Astrocyte of the spinal cord (primary cell): Measurements from ENCODE around the gene C14orf132.
A peak's percentile ranks its signal among the peaks of the same experiment; 100 is the strongest.

Experiments
- DNase-seq: peaks from one replicate; pipeline ENCODE4 v3.0.0; 2011; ENCODE audit warnings: low read depth, low spot score
- H3K4me3 ChIP-seq: 2 replicates; pipeline ENCODE4 v1.5.1; 2011; ENCODE audit warnings: low read depth, mild to moderate bottlenecking, low read length, moderate library complexity
- in situ Hi-C: cut with HindIII; loops from 2 replicates; pipeline ENCODE4 v1.10.0; 2017; ENCODE audit warnings: low sequenced_read_pairs
- TF ChIP-seq, protein P1 (sequence below): IDR thresholded peaks from 2 replicates; pipeline ENCODE4 v1.5.1; 2012; ENCODE audit warnings: low read depth, mild to moderate bottlenecking, low read length, inconsistent platforms

The C14orf132 gene

DNA sequence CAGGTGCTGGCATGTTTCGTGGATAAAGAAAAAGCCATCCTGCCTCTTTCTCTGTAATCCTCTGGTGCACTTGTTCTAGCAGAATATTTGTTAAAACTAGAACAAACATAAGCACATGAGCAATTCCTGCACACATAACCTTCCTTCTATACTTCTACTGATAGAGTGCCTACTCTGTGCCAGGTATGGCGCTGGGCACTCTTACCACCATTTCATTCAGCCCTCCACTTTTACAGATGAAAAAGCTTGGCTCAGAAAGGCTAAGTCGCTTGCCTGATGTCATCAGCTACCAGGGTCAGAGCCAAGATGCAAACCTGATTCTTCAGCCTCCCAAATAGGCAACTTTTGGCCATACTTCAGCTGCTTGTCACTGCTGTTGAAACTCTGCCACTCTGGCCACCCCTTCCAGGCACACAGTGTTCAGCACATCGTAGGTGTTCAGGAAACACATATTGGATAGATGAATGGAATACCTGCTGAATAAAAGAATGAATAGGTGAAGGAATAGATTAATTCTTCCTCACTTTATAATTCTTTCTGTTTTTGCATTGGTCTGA lies 10.0 kb upstream of the C14orf132 start:
- in situ Hi-C loops = no loop called here
- no peak overlapping the region for H3K4me3 ChIP-seq
- no peak for DNase-seq
- TF ChIP-seq, protein P1, sequence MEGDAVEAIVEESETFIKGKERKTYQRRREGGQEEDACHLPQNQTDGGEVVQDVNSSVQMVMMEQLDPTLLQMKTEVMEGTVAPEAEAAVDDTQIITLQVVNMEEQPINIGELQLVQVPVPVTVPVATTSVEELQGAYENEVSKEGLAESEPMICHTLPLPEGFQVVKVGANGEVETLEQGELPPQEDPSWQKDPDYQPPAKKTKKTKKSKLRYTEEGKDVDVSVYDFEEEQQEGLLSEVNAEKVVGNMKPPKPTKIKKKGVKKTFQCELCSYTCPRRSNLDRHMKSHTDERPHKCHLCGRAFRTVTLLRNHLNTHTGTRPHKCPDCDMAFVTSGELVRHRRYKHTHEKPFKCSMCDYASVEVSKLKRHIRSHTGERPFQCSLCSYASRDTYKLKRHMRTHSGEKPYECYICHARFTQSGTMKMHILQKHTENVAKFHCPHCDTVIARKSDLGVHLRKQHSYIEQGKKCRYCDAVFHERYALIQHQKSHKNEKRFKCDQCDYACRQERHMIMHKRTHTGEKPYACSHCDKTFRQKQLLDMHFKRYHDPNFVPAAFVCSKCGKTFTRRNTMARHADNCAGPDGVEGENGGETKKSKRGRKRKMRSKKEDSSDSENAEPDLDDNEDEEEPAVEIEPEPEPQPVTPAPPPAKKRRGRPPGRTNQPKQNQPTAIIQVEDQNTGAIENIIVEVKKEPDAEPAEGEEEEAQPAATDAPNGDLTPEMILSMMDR = no peak

DNA sequence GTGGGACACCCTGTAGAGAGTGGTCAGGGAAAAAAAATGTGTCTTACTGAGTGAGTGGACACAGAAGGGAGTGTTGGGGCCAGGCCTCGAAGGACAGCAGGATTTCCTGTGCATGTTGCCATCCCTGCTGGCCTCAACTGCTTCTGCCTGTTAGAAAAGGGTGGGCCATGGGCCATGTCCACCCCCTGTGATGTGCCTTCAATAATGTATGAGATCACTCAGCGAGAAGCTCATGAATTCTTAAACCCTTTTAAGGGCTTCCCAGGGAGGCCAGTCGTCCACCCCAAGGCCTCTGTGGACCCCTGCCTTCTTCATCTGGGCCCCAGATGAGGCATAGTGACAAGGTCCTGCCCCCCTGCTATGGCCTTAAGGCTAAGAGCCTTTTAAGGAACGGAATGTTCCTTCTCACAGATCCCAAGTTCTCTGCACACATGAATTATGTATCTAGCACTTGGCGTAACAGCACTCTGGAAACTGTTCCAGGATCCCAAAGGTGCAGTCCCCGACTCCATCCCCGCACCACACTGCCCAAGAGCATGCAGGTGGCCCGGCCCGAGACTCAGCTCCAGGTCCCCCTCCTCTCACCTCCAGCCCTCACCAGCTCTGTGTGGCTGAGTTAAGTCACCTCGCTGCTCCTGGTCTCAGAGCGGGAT lies 8.9 kb upstream of the C14orf132 start:
- H3K4me3 ChIP-seq = no peak overlapping the region
- TF ChIP-seq, protein P1 = no peak
- in situ Hi-C loops = no loop called here

DNA sequence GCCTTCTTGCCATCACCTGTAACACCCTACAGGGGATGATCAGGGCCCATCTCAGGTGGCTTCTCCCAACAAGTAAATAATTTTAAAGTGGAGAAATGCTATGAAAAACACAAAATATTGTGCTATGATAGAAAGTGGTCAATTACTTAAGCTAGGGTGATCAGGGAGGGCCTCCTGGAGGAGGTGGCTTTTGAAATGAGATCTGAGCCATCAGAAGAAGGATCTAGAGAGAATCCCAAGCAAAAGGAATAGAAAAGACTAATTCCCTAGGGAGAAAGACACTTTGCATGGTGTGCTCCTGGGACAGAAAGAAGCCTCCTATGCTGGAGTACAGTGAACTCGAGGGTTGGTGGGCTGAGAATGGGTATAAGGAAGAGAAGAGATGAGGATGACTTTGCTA lies 7.5 kb upstream of the C14orf132 start:
- H3K4me3 ChIP-seq = no peak overlapping the region
- DNase-seq = no peak
- in situ Hi-C loops = no loop called here
- TF ChIP-seq, protein P1 = no peak

More for the DNA sequence above, 8.9 kb upstream of the C14orf132 start:
- DNase-seq = no peak

DNA sequence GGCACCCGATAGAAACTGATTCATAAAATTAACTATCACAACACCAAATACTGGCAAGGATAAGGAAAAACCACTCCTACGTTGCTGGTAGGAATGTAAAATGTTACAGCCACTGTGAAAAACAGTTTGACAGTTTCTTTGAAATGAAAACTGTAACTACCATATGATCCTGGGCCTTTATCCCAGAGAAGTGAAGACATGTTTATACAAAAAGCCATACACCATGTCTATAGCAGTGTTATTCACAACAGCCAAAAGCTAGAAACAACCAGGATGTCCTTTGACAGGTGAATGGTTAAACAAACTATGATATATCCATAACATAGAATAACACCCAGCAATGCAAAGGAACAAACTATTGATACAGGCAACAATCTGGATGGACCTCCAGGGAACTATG lies 3.7 kb upstream of the C14orf132 start:
- DNase-seq = no peak
- TF ChIP-seq, protein P1 = no peak

DNA sequence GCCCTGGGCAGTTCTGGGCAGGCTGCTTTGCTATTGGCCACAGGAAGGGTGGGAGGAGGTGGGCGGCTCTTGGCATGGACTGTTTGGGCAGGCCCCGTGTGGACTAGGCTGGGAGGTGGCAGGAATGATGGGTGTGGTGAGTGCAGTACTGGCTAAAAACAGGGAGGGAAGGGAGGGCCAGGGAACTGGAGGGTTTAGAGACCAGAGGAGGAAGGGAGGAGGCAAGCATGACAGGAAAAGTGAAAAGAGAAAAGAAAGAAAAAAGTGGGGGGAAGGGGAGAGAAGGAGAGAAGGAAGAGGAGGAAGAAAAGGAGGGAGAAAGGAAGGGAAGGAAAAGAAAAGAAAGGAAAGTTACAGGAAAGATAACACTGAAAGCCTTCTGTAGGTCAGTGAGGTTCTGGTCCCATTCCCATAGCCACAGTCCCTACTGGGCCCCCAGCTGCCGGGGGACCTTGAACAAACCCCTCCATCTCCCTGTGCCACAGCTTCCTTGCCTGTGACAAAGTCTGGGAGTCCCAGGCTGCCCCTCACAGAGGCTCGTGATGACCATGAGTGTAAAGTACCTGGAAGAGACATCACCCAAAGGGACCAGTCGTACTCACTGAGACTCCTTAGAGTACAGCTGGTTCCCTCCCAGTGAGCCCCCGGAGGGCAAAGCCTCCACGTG lies 1.1 kb upstream of the C14orf132 start:
- in situ Hi-C loops = no loop called here
- no peak for DNase-seq

More for the DNA sequence above, 3.7 kb upstream of the C14orf132 start:
- no peak overlapping the region for H3K4me3 ChIP-seq
- in situ Hi-C loops = no loop called here

DNA sequence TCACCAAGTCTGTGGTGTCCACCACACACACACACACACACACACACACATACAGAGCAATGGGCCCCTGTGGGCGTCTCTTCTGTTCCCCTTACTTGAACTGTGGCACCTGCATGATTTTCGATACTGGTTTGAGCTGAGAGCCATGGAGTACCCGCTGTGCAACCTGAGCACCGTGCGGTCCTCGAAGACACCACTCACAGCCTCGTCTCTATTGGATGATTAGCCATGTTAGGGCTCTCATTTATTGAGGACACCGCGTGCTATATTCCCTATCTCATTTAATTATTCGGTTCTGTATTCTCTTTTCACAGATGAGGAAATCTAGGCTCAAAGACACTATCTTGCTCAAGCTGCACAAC lies 623 bp upstream of the C14orf132 start:
- no peak for DNase-seq
- in situ Hi-C loops = no loop called here
- TF ChIP-seq, protein P1 = no peak
- peak overlapping the region; percentile 72 for H3K4me3 ChIP-seq

More for the DNA sequence above, 1.1 kb upstream of the C14orf132 start:
- H3K4me3 ChIP-seq = no peak overlapping the region
- TF ChIP-seq, protein P1 = no peak
